Myometrial cell (primary cell): Measurements from ENCODE around the gene GBP7. TPM values are rescaled to one million over a fixed set of nuclear protein-coding genes. Genes with fewer than 3 reads are reported as not detected.

Source experiments
- total RNA-seq: library from RNA; depleted of rRNA; stranded (reverse); fragments of >200 nt; gene quantifications from 2 replicates; pipeline ENCODE4 v1.2.3, GENCODE V29; 2015

Gene GBP7, protein sequence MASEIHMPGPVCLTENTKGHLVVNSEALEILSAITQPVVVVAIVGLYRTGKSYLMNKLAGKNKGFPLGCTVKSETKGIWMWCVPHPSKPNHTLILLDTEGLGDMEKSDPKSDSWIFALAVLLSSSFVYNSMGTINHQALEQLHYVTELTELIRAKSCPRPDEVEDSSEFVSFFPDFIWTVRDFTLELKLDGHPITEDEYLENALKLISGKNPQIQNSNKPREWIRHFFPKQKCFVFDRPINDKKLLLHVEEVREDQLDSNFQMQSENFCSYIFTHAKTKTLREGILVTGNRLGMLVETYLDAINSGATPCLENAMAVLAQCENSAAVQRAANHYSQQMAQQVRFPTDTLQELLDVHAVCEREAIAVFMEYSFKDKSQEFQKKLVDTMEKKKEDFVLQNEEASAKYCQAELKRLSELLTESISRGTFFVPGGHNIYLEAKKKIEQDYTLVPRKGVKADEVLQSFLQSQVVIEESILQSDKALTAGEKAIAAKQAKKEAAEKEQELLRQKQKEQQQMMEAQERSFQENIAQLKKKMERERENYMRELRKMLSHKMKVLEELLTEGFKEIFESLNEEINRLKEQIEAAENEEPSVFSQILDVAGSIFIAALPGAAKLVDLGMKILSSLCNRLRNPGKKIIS
- not detected in 2 replicates for total RNA-seq

DNA sequence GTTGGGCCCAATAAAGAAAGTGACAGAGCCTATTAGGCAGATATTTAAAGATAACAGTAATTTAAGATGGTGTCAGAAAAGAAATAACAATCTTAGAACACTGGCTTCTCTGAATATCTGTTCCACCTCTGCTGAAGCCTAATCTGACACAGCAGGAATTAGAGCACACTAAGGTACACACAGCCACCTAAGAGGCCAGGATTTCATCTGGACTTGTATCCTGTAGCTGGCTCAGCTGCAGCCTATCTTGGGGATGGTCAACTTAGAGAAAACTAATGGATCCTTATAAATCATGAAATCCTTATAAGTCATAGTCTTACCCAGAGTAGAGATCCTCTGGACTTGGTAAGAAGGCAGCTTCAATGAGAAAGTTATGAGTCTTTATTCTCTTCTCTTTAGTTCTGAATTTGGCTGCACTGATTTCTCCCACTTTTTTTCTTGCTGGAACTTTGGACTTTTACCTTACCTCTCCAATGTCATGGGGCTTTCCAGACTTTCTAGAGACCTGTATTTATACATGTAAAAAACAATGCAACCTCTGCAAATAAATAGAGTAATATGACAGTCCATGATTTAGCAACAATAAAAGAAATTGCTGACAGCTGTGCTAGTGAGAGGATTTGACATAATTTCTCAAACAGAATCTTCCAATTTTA, at the start of gene GBP7:
Gene GBP7 (minus strand): TSS at position 403 of the 656 bp plus-strand sequence. CDS start 4,068 bp downstream, outside the sequence.

DNA sequence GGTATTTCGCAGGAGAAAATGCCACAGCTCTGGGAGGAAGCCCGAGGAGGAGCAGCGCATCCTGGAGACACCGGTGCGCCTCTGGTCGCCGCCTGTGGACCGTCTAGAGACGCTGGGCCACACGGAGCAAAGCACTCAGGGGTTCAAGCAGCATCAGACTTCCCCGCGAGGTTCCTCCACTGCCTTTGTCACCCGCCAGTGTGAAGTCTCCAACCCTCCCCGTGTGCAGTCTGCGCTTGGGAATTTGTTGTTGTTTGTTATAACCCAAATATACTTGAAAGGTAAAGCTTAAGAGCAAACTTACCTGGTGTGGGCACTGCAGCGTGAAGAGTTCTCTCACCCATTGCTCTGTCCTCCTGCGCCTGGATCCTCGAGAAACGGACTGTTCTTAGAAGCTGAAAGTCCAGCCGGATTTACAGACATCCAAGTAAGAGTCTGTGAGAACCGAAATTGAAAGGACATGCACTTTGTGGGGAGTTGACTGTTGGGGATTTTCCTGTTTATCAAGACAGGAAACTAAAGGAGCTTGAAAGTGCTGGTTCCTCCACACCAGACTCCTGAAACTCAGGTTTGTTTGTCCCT, 22.8 kb upstream of the GBP7 start, which contains the start of gene GBP4:
Gene GBP4 (minus strand): TSS at position 452 of the 582 bp plus-strand sequence. CDS start 108 bp downstream, at position 344.

DNA sequence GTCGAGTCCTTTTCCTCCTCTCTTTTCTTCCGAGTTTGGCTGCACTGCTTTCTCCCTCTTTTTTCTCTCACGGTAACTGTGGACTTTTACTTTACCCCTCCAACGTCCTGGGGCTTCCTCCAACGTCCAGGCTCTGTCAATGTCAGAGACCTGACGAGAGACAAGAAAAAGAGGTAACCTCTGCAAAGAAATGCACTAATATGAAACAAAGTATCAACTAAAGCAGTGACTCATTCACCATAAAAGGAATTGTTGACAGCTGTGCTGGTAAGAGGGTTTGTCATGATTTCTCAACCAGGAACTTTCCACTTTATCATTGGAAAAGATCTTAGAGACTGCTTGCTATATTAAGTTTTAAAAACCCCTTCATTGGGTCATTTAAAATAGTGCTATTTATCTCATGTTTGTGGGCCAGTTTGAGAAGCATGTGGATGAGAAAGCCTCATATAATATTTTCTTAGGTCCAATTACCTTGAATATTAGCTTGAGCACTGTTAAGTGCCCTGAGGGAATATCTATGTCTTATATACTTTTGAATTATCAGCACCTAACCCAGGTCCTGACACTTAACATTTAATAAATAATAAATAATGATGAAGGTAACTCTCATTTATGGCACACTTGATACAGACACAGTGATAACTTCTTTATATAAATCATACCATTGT, 49.8 kb downstream of the GBP7 start, which contains the start of gene GBP2:
Gene GBP2 (minus strand): TSS at position 202 of the 668 bp plus-strand sequence. CDS start 4,148 bp downstream, outside the sequence.

Other genes starting within 250 kb of the GBP7 start
- gene KYAT3, start 183.4 kb downstream of the GBP7 start, total RNA-seq = 49.6 TPM in 2 replicates
- 8.9 and 12.7 TPM in 2 replicates for gene RBMXL1, start 183.4 kb downstream of the GBP7 start, total RNA-seq
- 32.0 and 33.8 TPM in 2 replicates for gene GBP3, start 153.1 kb downstream of the GBP7 start, total RNA-seq
- gene GBP1, start 110.8 kb downstream of the GBP7 start, total RNA-seq = 28.3 and 31.4 TPM in 2 replicates
- 31.7 and 37.5 TPM in 2 replicates for gene GBP2, start 49.9 kb downstream of the GBP7 start, total RNA-seq
- gene GBP4, start 22.9 kb upstream of the GBP7 start, total RNA-seq = 0.58 and 1.4 TPM in 2 replicates
- not detected in 2 replicates for gene GBP5, start 96.9 kb upstream of the GBP7 start, total RNA-seq
- not detected in 2 replicates for gene GBP6, start 188.1 kb upstream of the GBP7 start, total RNA-seq